ENCODE results near the gene STK16. TPM values are rescaled to one million over a fixed set of nuclear protein-coding genes. Genes with fewer than 3 reads are reported as not detected.

Gene STK16
- total RNA-seq, 1 experiment from 2014 or later = 22.8 TPM

- Histone ChIP-seq H3K27ac (ENCODE audit: low read length) (no peak overlapping the region), H3K4me2 (ENCODE audit: low read depth, low read length, poor library complexity, severe bottlenecking) (peak overlapping the region; percentile 87), H3K9ac (ENCODE audit: low read length) (peak overlapping the region; percentile 73), H3K79me2 (ENCODE audit: low read length) (no peaks in the 10 kb centered on the region), H3K4me3 (ENCODE audit: low read length) (no peak overlapping the region), H4K20me1 (ENCODE audit: insufficient read depth, low read depth, low read length) (no peaks in the 10 kb centered on the region), H3K27me3 (ENCODE audit: low read length) (0 out of 2 replicates have a peak, but pooled peaks cover 4% of the 10 kb centered on the region), H3K4me1 (ENCODE audit: low read length) (peaks cover 13% of the 10 kb centered on the region), H3K9me2 (replicated peaks; ENCODE audit: insufficient read depth, low read length) (no peaks in the 10 kb centered on the region), H3K9me3 (ENCODE audit: low read length) (no peaks in the 10 kb centered on the region), H2AFZ (ENCODE audit: low read length) (no peak overlapping the region), H3K36me3 (ENCODE audit: insufficient read depth, low read length) (no peaks in the 10 kb centered on the region)
- no peak for DNase-seq
Measured at GRCh38 chr2:219293736-219294231, 48.5 kb downstream of the STK16 start.

GRCh38 chr2:219294356-219295351, 49.4 kb downstream of the STK16 start:
- H4K20me1 ChIP-seq (ENCODE audit: insufficient read depth, low read depth, low read length) = no peaks in the 10 kb centered on the region
- no peaks in the 10 kb centered on the region for H3K79me2 ChIP-seq (ENCODE audit: low read length)
- peak overlapping the region; percentile 87 for H3K4me2 ChIP-seq (ENCODE audit: low read depth, low read length, poor library complexity, severe bottlenecking)
- peak overlapping the region; percentile 73 for H3K9ac ChIP-seq (ENCODE audit: low read length)
- H3K4me3 ChIP-seq (ENCODE audit: low read length) = peak overlapping the region; percentile 64
- H3K36me3 ChIP-seq (ENCODE audit: insufficient read depth, low read length) = no peaks in the 10 kb centered on the region
- 0 out of 2 replicates have a peak, but pooled peaks cover 4% of the 10 kb centered on the region for H3K27me3 ChIP-seq (ENCODE audit: low read length)
- no peaks in the 10 kb centered on the region for H3K9me3 ChIP-seq (ENCODE audit: low read length)
- peak; percentile 96 for DNase-seq
- peaks cover 16% of the 10 kb centered on the region for H3K4me1 ChIP-seq (ENCODE audit: low read length)
- H2AFZ ChIP-seq (ENCODE audit: low read length) = peak overlapping the region; percentile 88
- no peak overlapping the region for H3K27ac ChIP-seq (ENCODE audit: low read length)
- H3K9me2 ChIP-seq (replicated peaks; ENCODE audit: insufficient read depth, low read length) = no peaks in the 10 kb centered on the region

GRCh38 chr2:219296142-219296541, 50.9 kb downstream of the STK16 start:
- H3K36me3 ChIP-seq (ENCODE audit: insufficient read depth, low read length) = no peaks in the 10 kb centered on the region
- no peaks in the 10 kb centered on the region for H4K20me1 ChIP-seq (ENCODE audit: insufficient read depth, low read depth, low read length)
- no peaks in the 10 kb centered on the region for H3K79me2 ChIP-seq (ENCODE audit: low read length)
- no peaks in the 10 kb centered on the region for H3K9me2 ChIP-seq (replicated peaks; ENCODE audit: insufficient read depth, low read length)
- no peak overlapping the region for H3K4me3 ChIP-seq (ENCODE audit: low read length)
- H2AFZ ChIP-seq (ENCODE audit: low read length) = no peak overlapping the region
- 0 out of 2 replicates have a peak, but pooled peaks cover 4% of the 10 kb centered on the region for H3K27me3 ChIP-seq (ENCODE audit: low read length)
- H3K9ac ChIP-seq (ENCODE audit: low read length) = no peak overlapping the region
- peaks cover 16% of the 10 kb centered on the region for H3K4me1 ChIP-seq (ENCODE audit: low read length)
- no peak overlapping the region for H3K27ac ChIP-seq (ENCODE audit: low read length)
- no peaks in the 10 kb centered on the region for H3K9me3 ChIP-seq (ENCODE audit: low read length)
- H3K4me2 ChIP-seq (ENCODE audit: low read depth, low read length, poor library complexity, severe bottlenecking) = no peak overlapping the region
- no peak for DNase-seq

GRCh38 chr2:219296631-219297391, 51.5 kb downstream of the STK16 start:
- Histone ChIP-seq H3K4me1 (ENCODE audit: low read length) (peaks cover 16% of the 10 kb centered on the region), H3K9me2 (replicated peaks; ENCODE audit: insufficient read depth, low read length) (no peaks in the 10 kb centered on the region), H3K4me3 (ENCODE audit: low read length) (no peak overlapping the region), H3K27me3 (ENCODE audit: low read length) (0 out of 2 replicates have a peak, but pooled peaks cover 4% of the 10 kb centered on the region), H4K20me1 (ENCODE audit: insufficient read depth, low read depth, low read length) (no peaks in the 10 kb centered on the region), H3K4me2 (ENCODE audit: low read depth, low read length, poor library complexity, severe bottlenecking) (no peak overlapping the region), H3K9me3 (ENCODE audit: low read length) (no peaks in the 10 kb centered on the region), H2AFZ (ENCODE audit: low read length) (no peak overlapping the region), H3K27ac (ENCODE audit: low read length) (no peak overlapping the region), H3K9ac (ENCODE audit: low read length) (no peak overlapping the region), H3K36me3 (ENCODE audit: insufficient read depth, low read length) (no peaks in the 10 kb centered on the region), H3K79me2 (ENCODE audit: low read length) (no peaks in the 10 kb centered on the region)
- DNase-seq = no peak

GRCh38 chr2:219297766-219298456, 52.6 kb downstream of the STK16 start:
- no peaks in the 10 kb centered on the region for H3K9me2 ChIP-seq (replicated peaks; ENCODE audit: insufficient read depth, low read length)
- peaks cover 16% of the 10 kb centered on the region for H3K4me1 ChIP-seq (ENCODE audit: low read length)
- no peak overlapping the region for H3K4me3 ChIP-seq (ENCODE audit: low read length)
- no peak overlapping the region for H3K27ac ChIP-seq (ENCODE audit: low read length)
- no peak overlapping the region for H3K9ac ChIP-seq (ENCODE audit: low read length)
- H3K4me2 ChIP-seq (ENCODE audit: low read depth, low read length, poor library complexity, severe bottlenecking) = no peak overlapping the region
- H3K9me3 ChIP-seq (ENCODE audit: low read length) = no peaks in the 10 kb centered on the region
- H2AFZ ChIP-seq (ENCODE audit: low read length) = no peak overlapping the region
- DNase-seq = no peak
- H3K79me2 ChIP-seq (ENCODE audit: low read length) = no peaks in the 10 kb centered on the region
- H4K20me1 ChIP-seq (ENCODE audit: insufficient read depth, low read depth, low read length) = no peaks in the 10 kb centered on the region
- 0 out of 2 replicates have a peak, but pooled peaks cover 4% of the 10 kb centered on the region for H3K27me3 ChIP-seq (ENCODE audit: low read length)
- H3K36me3 ChIP-seq (ENCODE audit: insufficient read depth, low read length) = no peaks in the 10 kb centered on the region

- peak overlapping the region; percentile 36 for H3K9ac ChIP-seq (ENCODE audit: low read length)
Measured at GRCh38 chr2:219298759-219299371, 53.6 kb downstream of the STK16 start.

GRCh38 chr2:219299372-219299760, 54.1 kb downstream of the STK16 start:
- Histone ChIP-seq H3K4me1 (ENCODE audit: low read length) (peaks cover 11% of the 10 kb centered on the region), H3K4me2 (ENCODE audit: low read depth, low read length, poor library complexity, severe bottlenecking) (no peak overlapping the region), H3K4me3 (ENCODE audit: low read length) (no peak overlapping the region), H3K9ac (ENCODE audit: low read length) (peak overlapping the region; percentile 36; the same call in 1 of the 2 replicates), H3K79me2 (ENCODE audit: low read length) (no peaks in the 10 kb centered on the region), H3K9me2 (replicated peaks; ENCODE audit: insufficient read depth, low read length) (no peaks in the 10 kb centered on the region), H3K27me3 (ENCODE audit: low read length) (0 out of 2 replicates have a peak, but pooled peaks cover 4% of the 10 kb centered on the region), H4K20me1 (ENCODE audit: insufficient read depth, low read depth, low read length) (no peaks in the 10 kb centered on the region), H3K9me3 (ENCODE audit: low read length) (no peaks in the 10 kb centered on the region), H3K27ac (ENCODE audit: low read length) (no peak overlapping the region), H3K36me3 (ENCODE audit: insufficient read depth, low read length) (no peaks in the 10 kb centered on the region), H2AFZ (ENCODE audit: low read length) (no peak overlapping the region)
- DNase-seq = no peak

More at GRCh38 chr2:219298759-219299371, 53.6 kb downstream of the STK16 start:
- H2AFZ ChIP-seq (ENCODE audit: low read length) = peak overlapping the region; percentile 60; the same call in 1 of the 2 replicates
- H4K20me1 ChIP-seq (ENCODE audit: insufficient read depth, low read depth, low read length) = no peaks in the 10 kb centered on the region
- peaks cover 16% of the 10 kb centered on the region for H3K4me1 ChIP-seq (ENCODE audit: low read length)
- DNase-seq = peak; percentile 94
- no peaks in the 10 kb centered on the region for H3K36me3 ChIP-seq (ENCODE audit: insufficient read depth, low read length)
- H3K27ac ChIP-seq (ENCODE audit: low read length) = no peak overlapping the region
- no peaks in the 10 kb centered on the region for H3K9me3 ChIP-seq (ENCODE audit: low read length)
- H3K4me2 ChIP-seq (ENCODE audit: low read depth, low read length, poor library complexity, severe bottlenecking) = no peak overlapping the region
- no peaks in the 10 kb centered on the region for H3K9me2 ChIP-seq (replicated peaks; ENCODE audit: insufficient read depth, low read length)
- no peak overlapping the region for H3K4me3 ChIP-seq (ENCODE audit: low read length)
- no peaks in the 10 kb centered on the region for H3K79me2 ChIP-seq (ENCODE audit: low read length)
- 0 out of 2 replicates have a peak, but pooled peaks cover 4% of the 10 kb centered on the region for H3K27me3 ChIP-seq (ENCODE audit: low read length)

Measured in Karpas-422 (cell line).